Breast epithelium (tissue), 3 donors: ENCODE measurements around the gene ANTXR1.

Experiments
- POLR2A ChIP-seq: fragments of 450-650 bp; IDR thresholded peaks from one replicate; pipeline ENCODE4 v1.6.1; 2016; ENCODE audit warnings: antibody characterized with exemption, mild to moderate bottlenecking, moderate library complexity
- TF ChIP-seq, protein P1 (sequence below), 3 donors: fragments of 450-650 bp; IDR thresholded peaks; one replicate each; pipeline ENCODE4 v1.5.1; 2016 to 2017; ENCODE audit warnings: antibody characterized with exemption in 3 of 3, mild to moderate bottlenecking in 3 of 3, moderate library complexity in 3 of 3

DNA sequence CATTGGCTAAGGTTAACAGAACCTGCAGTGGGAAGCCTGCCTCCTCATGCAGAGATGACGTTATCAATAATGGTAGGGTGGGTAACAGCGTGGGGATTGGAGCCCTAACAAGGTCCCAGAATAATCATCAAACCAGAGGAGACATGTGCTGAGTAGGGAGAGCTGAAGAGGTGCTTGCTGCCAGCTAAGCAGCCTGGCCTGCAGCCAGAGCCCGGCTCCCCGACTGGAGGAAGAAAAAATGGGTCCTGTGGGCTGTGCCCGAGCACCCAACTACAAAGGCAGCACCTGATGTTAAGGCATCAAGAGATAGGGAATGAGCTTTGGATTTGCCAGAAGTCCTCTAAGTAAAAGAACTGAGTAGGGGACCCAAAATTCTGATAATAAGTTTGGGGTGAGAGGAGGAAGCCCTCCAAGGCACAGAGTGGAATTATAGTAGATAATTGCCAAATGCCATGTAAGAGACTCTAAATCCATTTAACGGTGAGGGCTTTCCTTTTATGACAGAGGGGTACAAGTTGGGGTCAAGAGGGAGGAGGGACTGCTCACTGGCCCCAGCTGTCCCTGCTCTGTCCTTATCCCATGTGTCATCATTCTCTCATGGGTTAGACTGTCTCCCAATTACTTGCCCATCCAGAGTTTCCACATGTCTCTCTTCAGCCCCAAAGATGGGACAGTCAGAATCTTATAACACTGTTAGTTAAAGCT is 156.1 kb downstream of the ANTXR1 start:
- TF ChIP-seq, protein P1, sequence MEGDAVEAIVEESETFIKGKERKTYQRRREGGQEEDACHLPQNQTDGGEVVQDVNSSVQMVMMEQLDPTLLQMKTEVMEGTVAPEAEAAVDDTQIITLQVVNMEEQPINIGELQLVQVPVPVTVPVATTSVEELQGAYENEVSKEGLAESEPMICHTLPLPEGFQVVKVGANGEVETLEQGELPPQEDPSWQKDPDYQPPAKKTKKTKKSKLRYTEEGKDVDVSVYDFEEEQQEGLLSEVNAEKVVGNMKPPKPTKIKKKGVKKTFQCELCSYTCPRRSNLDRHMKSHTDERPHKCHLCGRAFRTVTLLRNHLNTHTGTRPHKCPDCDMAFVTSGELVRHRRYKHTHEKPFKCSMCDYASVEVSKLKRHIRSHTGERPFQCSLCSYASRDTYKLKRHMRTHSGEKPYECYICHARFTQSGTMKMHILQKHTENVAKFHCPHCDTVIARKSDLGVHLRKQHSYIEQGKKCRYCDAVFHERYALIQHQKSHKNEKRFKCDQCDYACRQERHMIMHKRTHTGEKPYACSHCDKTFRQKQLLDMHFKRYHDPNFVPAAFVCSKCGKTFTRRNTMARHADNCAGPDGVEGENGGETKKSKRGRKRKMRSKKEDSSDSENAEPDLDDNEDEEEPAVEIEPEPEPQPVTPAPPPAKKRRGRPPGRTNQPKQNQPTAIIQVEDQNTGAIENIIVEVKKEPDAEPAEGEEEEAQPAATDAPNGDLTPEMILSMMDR (IDR thresholded peaks at IDR 0.05) = no peak
- TF ChIP-seq POLR2A = no peak
